Stimulated activated CD4-positive, alpha-beta T cell treated with anti-CD3 and anti-CD28 coated beads, Interleukin-12 subunit alpha, Interleukin-12 subunit beta, amount 100 ng/mL, for 4 hours (primary cell): ENCODE measurements around the gene SLC1A1.
"Not testable (repeated sequence)": the region's sequence is repeated elsewhere in the genome, so short reads cannot be mapped to it uniquely, and the experiment has no call there.

ENCODE experiments used
- DNase-seq: peaks from one replicate; pipeline ENCODE4 v3.0.0-alpha.2; 2020

SLC1A1 gene

DNA sequence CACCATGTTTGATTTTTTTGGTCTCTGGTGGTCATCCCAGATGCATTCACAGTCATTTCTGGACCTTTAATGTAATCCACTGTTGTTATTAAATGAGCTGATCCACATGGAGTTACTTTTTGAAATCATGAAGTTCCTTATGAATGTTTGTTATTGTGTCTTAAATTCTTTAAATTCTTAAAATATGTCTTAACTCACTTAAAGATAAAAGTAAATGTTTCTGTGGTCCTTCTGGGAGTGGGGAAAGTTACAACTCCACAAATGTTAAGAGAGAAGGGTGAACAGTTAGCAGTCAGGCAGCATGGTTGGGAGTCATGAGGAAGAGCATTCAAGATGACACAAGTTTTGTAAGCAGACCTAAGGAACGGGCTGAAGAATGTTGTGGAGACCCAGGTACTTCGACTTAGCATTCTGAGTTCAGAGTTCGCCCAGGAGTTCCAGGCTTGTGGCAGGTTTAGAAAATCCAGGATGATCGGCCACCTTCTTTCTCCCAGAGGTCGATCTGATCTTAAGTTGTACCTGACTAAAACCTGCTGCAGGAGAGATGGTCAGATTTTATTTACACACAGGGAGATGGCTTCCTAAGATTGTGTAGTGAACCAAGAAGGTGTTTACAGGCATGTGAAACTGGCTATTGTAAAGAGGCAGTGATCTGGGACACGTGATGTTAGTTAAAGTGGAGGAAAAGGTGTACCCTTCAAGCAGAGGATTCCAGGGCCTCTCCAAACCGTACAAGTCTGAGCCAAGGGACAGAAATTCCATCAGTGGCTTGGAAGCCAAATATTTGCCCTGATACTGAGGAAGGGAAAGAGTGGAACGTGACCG, 17.2 kb downstream of the SLC1A1 start:
- no peak for DNase-seq

DNA sequence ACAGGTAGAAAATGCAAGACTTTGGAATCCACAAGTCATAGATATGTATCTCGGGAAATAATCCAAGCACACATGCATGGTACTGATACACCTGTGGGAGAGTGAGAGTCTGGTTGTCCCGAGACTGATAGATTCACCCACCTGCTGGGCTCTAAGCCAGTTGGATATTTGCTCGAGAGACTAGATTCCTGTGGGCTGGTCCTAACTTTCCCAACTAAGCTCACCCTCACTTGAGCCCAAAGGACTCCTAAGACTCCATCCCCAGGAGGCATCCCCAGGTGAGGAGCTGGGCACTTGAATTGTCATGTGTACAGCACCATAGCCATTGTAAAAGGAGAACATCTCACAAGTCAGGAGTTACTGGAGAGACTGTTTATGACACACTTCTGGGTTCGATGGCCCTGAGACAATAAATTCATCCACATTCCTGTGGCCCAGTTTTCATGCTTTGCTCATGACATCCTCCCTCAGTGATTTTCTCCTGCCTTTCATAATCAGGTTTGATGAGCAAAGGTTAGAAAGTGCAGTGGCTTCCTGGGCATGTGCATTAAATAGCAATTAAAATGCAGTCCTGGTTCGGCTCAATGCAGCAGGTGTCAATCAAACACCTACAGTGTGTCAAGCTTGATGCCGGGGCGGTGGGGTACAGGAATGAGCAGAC, 18.1 kb downstream of the SLC1A1 start:
- DNase-seq: no peak

DNA sequence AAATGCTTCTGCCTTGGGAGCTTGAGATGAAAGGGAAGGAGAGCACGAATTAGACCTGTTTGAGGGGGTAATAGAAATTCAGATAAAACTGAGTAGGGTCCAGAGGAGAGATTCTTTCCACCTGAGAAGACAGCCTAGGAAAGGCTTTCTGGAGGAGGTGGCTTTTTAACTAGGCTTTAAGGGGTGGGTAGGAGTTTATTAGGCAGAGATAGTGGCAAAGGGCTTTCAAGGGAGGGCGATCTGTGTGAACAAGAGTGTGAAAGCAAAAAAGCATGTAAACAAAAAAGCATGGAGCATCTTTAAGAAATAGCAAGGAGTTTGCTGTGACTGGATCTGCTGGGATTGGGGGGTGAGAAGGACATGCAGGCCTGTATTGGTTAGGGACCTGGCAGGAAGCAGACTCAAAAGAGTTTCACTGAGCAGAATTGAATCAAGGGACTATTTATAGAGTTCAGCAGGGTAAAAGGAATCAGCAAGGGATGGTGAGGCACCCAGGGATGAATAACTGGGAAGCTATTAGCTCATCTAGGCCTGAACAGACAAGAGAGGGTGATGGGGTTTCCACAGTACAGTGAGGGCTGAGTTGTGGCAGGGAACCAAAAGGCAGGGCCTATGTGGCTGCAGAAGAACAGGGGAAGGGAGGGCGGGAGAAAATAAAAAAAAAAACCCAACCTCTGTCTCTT, 18.8 kb downstream of the SLC1A1 start:
- no peak for DNase-seq

DNA sequence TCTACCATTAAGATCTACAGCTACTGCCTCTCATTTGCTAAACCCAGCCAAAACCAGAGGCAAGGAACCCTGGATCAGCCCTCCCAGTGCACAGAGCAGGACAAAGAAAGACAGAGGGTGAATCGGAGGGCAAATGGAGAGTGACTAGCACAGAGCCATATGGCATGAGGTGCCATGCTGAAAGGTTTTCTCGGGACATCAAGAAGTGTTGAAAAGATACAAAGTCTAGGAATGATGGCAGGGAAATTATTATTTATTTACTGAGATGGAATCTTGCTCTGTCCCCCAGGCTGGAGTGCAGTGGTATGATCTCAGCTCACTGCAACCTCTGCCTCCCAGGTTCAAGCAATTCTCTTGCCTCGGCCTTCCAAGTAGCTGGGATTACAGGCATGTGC, 19.3 kb downstream of the SLC1A1 start:
- DNase-seq: no peak

DNA sequence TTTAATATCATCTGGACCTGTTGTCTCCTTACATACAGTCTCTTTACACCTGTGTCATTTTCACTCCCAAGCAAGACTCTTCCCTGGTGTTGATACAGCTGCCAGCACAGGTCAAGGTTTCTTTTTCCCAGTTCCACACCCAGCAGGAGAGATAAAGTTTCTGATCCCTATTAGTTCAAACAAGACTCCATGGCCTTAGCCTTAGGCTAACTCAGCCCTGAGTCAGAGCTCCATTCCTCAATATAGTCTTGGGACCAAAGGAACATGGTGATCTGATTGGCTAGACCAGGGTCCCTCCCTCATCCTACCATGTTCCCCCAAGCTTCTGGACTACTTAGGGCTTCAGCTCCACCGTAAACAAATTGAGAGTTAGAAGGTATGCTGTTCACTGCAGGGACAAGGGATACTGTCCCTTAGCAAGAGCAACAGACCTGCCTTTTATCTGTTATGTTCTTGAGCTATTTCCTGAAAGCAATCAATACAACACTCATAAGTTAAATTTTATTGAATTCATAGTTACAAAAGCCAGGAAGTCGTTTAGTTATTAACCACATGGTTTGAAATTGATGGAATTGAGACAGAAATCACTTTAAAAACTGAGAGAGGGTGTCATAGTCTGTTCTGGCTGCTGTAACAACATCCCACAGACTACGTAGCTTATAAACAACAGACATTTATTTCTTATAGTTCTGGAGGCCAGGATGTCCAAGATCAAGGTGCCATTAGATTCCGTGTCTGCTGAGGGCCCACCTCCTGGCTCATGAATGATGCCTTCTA, 20.5 kb downstream of the SLC1A1 start:
- DNase-seq: no peak

DNA sequence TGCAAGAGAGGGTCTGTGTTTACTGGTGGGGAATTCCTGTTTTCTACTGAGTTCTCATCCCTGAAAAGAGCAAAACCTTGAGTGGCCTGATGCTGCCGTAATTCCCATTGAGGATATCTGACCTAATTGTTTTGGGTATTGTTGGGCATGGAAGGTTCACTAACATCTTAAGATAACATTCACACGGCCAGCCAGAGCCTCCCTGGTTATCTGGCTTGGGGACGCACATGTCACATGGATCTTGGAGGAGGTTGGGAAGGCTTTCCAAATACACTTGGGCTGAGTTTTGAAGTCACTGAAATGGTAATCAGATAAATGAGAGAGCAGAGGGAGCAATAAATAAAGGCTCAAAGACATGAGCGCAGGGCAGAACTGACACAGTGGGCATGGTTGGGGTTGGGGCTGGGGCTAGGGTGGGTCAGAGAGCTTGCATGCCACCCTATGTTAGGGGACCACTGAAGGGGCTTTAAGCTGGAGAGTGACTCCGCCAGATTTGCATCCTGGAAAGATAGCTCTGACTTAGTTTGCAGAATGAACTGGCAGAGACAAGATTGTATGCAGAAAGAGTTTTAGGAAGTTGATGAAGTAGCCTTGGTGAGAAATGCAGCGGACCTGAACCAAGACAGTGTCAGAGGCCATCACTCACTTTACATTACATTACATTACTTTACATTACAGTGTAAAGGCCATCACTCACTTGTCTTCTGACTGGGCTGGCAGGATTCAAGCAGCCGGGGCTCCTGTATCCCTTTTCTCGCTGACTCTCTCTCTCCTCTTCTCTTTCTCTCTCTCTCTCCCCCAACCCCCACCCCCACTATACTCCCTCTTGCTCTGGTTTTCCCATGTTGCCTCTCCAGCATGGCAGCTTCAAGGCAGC, 24.2 kb downstream of the SLC1A1 start:
- DNase-seq: no peak

DNA sequence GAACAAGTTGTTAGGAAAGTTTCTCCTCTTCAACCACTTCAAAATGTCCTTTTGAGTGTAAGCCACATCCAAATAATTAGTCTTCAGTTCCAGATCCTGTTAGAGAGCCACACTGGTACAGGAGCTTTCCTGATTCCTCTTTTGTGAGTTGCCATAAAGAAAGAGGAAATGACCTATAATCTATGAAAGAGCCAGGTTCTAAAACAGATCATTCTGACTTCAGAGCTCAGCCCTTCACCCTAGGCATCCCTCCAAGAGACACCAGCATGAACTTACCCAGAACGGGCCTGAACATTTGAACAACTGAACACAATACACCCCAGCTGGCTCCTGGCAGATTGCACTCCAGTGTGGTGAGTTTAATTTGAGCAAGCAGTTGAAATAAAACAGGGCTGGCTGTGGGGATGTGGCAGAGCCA, 25.7 kb downstream of the SLC1A1 start:
- no peak for DNase-seq

DNA sequence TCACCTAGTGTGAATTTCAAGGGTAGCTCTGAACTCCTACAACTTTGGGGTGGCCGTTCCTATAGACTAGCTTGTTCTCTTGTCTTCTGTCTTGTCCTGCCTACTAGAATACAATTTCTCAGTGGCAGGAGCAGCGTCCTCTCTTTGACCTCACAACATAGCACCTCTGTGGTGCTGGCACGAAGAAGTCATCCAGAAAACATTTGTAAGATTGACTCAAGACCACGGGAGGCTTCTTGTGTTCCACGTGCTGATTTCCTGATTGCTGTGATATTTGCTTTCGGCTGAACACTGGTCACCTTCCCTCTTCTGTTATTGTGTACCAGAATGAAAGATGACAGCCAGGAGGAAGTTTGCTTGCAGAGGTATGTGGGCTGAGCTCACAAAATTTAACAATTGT, 27.0 kb downstream of the SLC1A1 start:
- DNase-seq: no peak

DNA sequence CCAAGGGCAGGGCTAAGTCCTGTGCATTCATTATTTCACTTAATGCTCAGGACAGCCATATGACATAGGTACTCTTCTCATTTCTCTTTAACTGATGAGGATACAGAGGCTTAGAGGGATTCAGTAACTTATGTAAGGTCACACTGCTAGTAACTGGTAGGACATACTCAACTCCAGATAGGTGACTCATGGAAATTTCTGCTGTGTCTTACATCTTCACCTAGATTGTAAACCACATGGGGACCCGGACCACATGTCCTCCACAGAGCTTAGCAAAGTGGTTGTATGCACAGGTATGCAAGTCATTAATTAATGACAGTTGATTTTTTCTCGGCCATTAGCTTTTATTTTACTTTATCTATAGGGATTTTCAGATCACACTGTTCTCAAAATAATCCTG, 29.3 kb downstream of the SLC1A1 start:
- no peak for DNase-seq

DNA sequence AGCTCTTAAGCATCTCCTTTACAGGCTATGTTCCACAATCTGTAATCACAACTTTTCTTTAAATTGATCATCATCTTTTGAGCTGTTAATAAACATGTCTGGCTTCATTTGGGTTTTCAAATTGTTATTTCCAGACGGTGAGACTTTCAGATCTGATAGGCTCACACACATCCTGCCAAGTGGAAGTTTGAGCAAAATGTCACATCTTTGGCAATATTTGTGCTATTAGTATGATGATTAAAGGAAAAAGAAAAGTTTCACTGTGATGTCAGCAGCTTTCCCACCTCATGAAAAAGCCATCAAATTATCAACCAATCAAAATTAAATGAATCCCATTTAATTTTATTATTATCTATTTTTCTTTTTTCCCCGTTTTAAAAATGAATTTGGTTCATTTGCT, 29.8 kb downstream of the SLC1A1 start:
- DNase-seq: no peak

DNA sequence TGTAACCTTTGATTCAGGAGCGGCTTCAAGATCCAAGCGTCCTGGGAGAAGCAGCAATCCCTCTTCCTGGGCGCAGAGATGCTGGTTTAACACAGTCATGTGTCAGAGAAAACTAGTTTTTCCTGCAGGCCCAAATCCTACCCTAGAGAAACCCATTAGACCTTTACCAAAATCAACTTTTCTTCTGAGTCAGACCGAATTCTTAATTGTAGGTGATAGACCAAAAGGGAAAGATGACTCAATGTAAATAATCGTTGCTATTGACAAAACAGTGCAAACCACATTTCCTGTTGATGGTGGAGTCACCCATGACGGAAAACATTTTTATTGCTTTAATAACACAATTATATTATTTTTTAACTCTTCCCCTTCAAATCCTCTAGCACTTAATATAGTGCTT, 40.1 kb downstream of the SLC1A1 start:
- no peak for DNase-seq

DNA sequence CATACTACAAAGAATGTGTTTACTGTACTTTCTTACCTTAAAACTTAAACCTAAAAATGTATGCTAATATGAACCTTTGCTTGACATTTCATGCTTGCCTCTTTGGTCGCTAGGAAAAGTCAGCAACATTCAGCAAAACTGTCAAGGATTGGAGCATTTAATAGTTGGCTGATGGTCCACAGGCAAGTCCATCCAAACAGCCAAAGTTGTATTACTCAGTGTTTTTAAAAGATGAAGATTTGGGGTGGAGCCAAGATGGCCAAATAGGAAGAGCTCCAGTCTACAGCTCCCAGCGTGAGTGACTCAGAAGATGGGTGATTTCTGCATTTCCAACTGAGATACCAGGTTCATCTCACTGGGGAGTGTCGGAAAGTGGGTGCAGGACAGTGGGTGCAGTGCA, 40.6 kb downstream of the SLC1A1 start:
- not testable (repeated sequence) for DNase-seq

DNA sequence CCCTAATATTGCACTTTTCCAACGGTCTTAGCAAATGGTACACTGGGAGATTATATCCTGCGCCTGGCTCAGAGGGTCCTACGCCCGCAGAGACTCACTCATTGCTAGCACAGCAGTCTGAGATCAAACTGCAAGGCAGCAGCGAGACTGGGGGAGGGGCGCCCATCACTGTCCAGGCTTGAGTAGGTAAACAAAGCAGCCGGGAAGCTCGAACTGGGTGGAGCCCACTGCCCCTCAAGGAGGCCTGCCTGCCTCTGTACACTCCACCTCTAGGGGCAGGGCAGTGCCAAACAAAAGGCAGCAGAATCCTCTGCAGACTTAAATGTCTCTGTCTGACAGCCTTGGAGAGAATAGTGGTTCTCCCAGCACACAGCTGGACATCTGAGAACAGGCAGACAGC, 41.1 kb downstream of the SLC1A1 start:
- not testable (repeated sequence) for DNase-seq

DNA sequence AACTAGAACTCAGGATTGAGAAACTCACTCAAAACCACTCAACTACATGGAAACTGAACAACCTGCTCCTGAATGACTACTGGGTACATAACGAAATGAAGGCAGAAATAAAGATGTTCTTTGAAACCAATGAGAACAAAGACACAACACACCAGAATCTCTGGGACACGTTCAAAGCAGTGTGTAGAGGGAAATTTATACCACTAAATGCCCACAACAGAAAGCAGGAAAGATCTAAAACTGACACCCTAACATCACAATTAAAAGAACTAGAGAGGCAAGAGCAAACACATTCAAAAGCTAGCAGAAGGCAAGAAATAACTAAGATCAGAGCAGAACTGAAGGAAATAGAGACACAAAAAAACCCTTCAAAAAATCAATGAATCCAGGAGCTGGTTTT, 43.6 kb downstream of the SLC1A1 start:
- DNase-seq: not testable (repeated sequence)

DNA sequence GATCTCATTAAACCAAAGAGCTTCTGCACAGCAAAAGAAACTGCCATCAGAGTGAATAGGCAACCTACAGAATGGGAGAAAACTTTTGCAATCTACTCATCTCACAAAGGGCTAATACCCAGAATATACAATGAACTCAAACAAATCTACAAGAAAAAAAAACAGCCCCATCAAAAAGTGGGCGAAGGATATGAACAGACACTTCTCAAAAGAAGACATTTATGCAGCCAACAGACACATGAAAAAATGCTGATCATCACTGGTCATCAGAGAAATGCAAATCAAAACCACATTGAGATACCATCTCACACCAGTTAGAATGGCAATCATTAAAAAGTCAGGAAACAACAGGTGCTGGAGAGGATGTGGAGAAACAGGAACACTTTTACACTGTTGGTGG, 45.9 kb downstream of the SLC1A1 start:
- not testable (repeated sequence) for DNase-seq

DNA sequence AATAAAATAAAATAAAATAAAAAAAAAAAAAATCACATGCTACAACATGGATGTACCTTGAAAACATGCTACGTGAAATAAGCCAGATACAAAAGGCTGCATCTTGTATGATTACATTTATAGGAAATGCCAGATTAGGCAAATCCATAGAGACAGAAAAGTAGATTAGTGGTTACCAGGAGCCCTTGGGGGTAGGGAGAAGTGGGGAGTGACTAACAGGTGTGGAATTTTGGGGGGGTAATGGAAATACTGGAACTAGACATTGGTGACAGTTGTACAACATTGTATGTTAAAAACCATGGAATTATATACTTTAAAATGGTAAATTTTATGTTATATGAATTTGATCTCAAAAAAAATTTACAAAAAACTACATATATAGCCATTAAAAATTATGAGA, 47.3 kb downstream of the SLC1A1 start:
- DNase-seq: no peak

DNA sequence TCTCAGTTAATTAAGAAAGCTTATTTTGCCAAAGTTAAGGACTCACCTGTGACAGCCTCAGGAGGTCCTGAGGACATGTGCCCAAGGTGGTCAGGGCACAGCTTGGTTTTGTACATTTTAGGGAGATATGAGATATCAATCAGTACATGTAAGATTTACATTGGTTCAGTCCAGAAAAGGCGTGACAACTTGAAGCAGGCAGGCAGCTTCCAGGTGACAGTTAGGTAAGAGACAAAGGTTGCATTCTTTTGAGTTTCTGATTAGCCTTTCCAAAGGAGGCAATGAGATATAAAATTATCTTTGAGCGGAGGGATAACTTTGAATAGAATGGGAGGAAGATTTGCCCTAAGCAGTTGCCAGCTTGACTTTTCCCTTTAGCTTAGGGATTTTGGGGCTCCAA, 47.8 kb downstream of the SLC1A1 start:
- DNase-seq: no peak

DNA sequence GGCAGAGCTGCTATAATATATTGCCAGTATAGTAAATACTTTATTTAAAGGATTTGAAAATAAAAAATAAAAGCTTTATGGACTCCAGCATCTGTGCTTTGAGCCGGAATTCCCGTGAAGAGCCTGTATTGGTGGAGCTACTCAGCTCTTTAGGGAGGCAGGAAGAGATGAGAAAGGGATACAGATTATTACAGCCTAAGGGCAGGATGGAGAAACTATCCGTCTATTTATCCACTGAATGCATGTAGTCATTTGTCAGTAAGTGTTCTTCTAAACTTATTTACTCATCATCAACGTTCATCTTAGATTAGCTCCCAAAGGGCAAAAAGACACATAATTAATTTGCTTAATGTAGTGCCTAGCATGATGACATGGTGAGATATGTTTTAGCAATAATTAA, 48.4 kb downstream of the SLC1A1 start:
- DNase-seq: no peak

DNA sequence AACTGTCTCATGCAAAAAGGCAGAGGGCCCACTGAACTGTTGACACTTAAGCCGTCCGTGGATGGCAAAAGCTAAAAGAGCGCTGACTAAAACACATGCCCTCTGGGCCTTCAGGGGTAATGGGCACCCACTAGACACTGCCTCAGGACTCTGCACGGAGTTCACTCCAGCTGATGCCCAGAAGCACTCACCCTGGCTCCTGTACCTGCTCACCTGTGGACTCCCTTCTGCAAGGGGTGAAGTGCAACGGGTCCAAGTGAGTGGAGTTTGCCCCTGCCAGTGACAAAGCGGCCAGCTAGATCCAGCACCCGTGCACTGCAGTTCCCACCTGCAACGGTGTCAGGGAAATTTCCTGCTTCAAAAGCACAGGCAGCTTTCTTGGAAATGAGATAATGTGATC, 50.2 kb downstream of the SLC1A1 start:
- DNase-seq: no peak

DNA sequence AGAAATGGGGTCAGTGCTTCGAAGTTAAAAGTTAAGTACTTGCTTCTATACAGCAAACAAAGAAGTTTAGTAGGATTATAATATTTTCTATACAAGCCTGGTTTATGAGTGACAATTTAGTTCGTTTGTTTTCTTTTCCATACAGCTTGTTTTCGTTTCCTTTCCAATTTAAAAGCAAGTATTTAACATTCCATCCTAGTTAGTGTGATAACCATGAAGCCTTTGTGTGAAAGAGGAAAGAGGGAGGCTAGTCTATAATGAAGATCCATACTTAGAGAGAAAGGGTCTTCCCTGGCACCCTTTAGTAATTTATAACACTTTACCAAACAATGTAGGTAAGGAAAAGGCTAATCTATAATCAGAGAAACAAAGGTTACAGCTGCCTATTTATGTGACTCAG, 51.0 kb downstream of the SLC1A1 start:
- no peak for DNase-seq

DNA sequence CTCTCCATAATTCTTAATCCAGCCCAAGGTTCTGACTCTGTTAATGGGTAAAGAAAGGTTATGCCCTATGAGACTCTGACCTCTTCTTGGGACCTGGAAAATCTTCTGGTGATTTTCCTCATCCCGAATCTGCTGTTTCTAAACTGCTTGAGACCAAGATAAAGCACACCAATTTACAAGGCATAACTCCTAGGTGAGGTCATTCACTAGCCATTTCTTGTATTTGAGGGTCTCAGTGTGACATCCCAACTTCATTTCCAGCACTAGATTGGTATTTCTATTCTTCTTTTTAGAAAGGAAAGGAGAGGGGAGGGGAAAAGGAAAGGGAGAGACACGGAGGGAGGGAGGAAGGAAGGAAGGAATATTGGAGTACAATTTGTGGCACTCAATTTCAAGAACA, 51.6 kb downstream of the SLC1A1 start:
- DNase-seq: no peak

DNA sequence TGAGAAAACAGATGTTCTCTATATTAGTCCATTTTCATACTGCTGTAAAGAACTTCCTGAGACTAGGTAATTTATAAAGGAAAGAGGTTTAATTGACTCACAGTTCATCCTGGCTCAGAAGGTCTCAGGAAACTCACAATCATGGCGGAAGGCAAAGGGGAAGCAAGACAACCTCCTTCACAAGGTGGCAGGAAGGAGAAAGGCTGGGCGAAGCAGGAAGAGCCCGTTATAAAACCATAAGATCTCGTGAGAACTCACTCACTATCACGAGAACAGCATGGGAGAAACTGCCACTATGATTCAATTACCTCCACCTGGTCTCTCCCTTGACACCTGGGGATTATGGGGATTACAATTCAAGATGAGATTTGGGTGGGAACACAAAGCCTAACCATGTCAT, 54.4 kb downstream of the SLC1A1 start:
- DNase-seq: not testable (repeated sequence)
